WTC11 (cell line): ENCODE measurements around the gene RBP2. TPM values are rescaled to one million over a fixed set of nuclear protein-coding genes. Genes with fewer than 3 reads are reported as not detected.

Source experiments
- ATAC-seq: fragments of 200-7000 bp; cut with Tn5 transposase; 2 replicates; pipeline ENCODE4 v1.10.0; 2021; ENCODE audit warnings: mild to moderate bottlenecking, moderate library complexity
- CTCF ChIA-PET: fragments of 300-600 bp; sonication (Branson Sonifier 250); formaldehyde crosslinking; loops from one replicate; lab custom pipeline; 2021; ENCODE audit warnings: antibody characterized with exemption; lab: Charles Lee
- POLR2A ChIA-PET: fragments of 350-600 bp; sonication (Branson Sonifier 250); formaldehyde crosslinking; loops from one replicate; lab custom pipeline; 2021; ENCODE audit warnings: antibody characterized with exemption; lab: Charles Lee
- DNase-seq: peaks from one replicate; pipeline ENCODE4 v3.0.0; 2021; ENCODE audit warnings: low spot score
- H3K27ac Mint-ChIP-seq: 2 replicates; pipeline ENCODE4 v1.8.0; 2021; ENCODE audit warnings: mixed read lengths
- H3K27me3 Mint-ChIP-seq: 2 replicates; pipeline ENCODE4 v1.8.0; 2021; ENCODE audit warnings: low read depth, mild to moderate bottlenecking, moderate library complexity, mixed read lengths
- H3K36me3 Mint-ChIP-seq: 2 replicates; pipeline ENCODE4 v1.8.0; 2021; ENCODE audit warnings: mixed read lengths
- H3K4me1 Mint-ChIP-seq: 2 replicates; pipeline ENCODE4 v1.8.0; 2022; ENCODE audit warnings: mixed read lengths
- H3K4me3 Mint-ChIP-seq: 2 replicates; pipeline ENCODE4 v1.8.0; 2021; ENCODE audit warnings: mild to moderate bottlenecking, moderate library complexity, mixed read lengths
- H3K9me3 Mint-ChIP-seq: 2 replicates; pipeline ENCODE4 v1.8.0; 2021; ENCODE audit warnings: mixed read lengths
- CREB1 ChIP-seq: sonication (generic); formaldehyde crosslinking; IDR thresholded peaks from 2 replicates; pipeline ENCODE4 v1.8.0; 2023; ENCODE audit warnings: mild to moderate bottlenecking, missing genetic modification reagents
- EMX1 ChIP-seq: fragments of 250-450 bp; sonication (Bioruptor Pico); IDR thresholded peaks from 2 replicates; pipeline ENCODE4 v1.8.0; 2021; ENCODE audit warnings: mild to moderate bottlenecking
- ESRRA ChIP-seq: sonication (generic); formaldehyde crosslinking; IDR thresholded peaks from 2 replicates; pipeline ENCODE4 v1.8.1; 2022; ENCODE audit warnings: mild to moderate bottlenecking, missing genetic modification reagents, borderline replicate concordance
- FOXJ3 ChIP-seq: sonication (generic); formaldehyde crosslinking; IDR thresholded peaks from 2 replicates; pipeline ENCODE4 v1.9.0; 2021; ENCODE audit warnings: missing genetic modification reagents, mild to moderate bottlenecking, borderline replicate concordance
- GRHL2 ChIP-seq: fragments of 250-450 bp; sonication (Bioruptor Pico); IDR thresholded peaks from 2 replicates; pipeline ENCODE4 v1.8.0; 2022; ENCODE audit warnings: mild to moderate bottlenecking, moderate library complexity; ENCODE audit not compliant: insufficient replicate concordance, severe bottlenecking
- NFYB ChIP-seq: sonication (generic); formaldehyde crosslinking; conservative IDR thresholded peaks from 2 replicates; pipeline ENCODE4 v1.8.0; 2022; ENCODE audit warnings: low read depth, missing genetic modification reagents
- TEAD4 ChIP-seq: sonication (generic); formaldehyde crosslinking; IDR thresholded peaks from 2 replicates; pipeline ENCODE4 v1.8.0; 2022; ENCODE audit warnings: mild to moderate bottlenecking, missing genetic modification reagents
- ZNF138 ChIP-seq: sonication (generic); formaldehyde crosslinking; conservative IDR thresholded peaks from 2 replicates; pipeline ENCODE4 v1.8.1; 2022; ENCODE audit warnings: mild to moderate bottlenecking, moderate library complexity, missing genetic modification reagents
- ZNF317 ChIP-seq: sonication (generic); formaldehyde crosslinking; IDR thresholded peaks from 2 replicates; pipeline ENCODE4 v1.8.1; 2023; ENCODE audit warnings: low read depth, mild to moderate bottlenecking, moderate library complexity, missing genetic modification reagents, borderline replicate concordance
- ZNF671 ChIP-seq: fragments of 250-450 bp; sonication (Bioruptor Pico); IDR thresholded peaks from 2 replicates; pipeline ENCODE4 v1.8.0; 2021; ENCODE audit warnings: mild to moderate bottlenecking
- total RNA-seq: library from RNA; stranded (reverse); gene quantifications from 3 replicates; pipeline ENCODE4 v1.2.3, GENCODE V29; 2021
- TF ChIP-seq, protein P1 (sequence below): sonication (generic); formaldehyde crosslinking; IDR thresholded peaks from 2 replicates; pipeline ENCODE4 v1.8.1; 2022; ENCODE audit warnings: missing genetic modification reagents, borderline replicate concordance
- TF ChIP-seq, protein P2 (sequence below): fragments of 250-450 bp; sonication (Bioruptor Pico); IDR thresholded peaks from 2 replicates; pipeline ENCODE4 v1.9.0; 2021; ENCODE audit warnings: mild to moderate bottlenecking
- TF ChIP-seq, protein P3 (sequence below): sonication (generic); formaldehyde crosslinking; IDR thresholded peaks from 2 replicates; pipeline ENCODE4 v1.8.0; 2023; ENCODE audit warnings: missing genetic modification reagents
- TF ChIP-seq, protein P4 (sequence below): fragments of 250-450 bp; sonication (Bioruptor Pico); conservative IDR thresholded peaks from 2 replicates; pipeline ENCODE4 v1.9.0; 2021; ENCODE audit warnings: mild to moderate bottlenecking
- TF ChIP-seq, protein P5 (sequence below): sonication (generic); formaldehyde crosslinking; IDR thresholded peaks from 2 replicates; pipeline ENCODE4 v1.8.1; 2022; ENCODE audit warnings: low read depth, mild to moderate bottlenecking, moderate library complexity, missing genetic modification reagents, borderline replicate concordance
- TF ChIP-seq, protein P6 (sequence below): sonication (generic); formaldehyde crosslinking; IDR thresholded peaks from 2 replicates; pipeline ENCODE4 v1.8.1; 2022; ENCODE audit warnings: low read depth, missing genetic modification reagents, borderline replicate concordance

Gene RBP2
- total RNA-seq, 1 experiment from 2014 or later, result not detected

DNA sequence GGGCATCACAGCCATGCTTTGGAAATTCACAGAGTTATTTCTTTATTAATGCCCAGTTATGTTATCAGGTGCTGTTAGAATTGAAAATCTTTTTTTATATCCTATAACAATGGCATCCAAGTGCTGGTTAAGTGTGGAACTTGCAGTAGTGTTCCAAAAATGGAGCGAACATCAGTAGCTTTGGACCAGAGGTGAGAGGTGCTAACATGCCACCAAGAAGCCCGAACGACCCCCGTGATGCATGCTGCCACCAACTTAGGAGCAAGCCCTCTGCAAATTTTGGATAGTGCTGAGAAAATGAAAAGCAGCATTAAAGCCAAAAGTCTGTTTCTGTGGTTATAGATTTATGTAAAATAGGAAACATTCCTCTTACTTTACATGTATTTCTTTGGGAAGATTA lies 38.4 kb upstream of the RBP2 start (continued):
- TF ChIP-seq, protein P1, sequence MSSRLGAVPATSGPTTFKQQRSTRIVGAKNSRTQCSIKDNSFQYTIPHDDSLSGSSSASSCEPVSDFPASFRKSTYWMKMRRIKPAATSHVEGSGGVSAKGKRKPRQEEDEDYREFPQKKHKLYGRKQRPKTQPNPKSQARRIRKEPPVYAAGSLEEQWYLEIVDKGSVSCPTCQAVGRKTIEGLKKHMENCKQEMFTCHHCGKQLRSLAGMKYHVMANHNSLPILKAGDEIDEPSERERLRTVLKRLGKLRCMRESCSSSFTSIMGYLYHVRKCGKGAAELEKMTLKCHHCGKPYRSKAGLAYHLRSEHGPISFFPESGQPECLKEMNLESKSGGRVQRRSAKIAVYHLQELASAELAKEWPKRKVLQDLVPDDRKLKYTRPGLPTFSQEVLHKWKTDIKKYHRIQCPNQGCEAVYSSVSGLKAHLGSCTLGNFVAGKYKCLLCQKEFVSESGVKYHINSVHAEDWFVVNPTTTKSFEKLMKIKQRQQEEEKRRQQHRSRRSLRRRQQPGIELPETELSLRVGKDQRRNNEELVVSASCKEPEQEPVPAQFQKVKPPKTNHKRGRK (CRISPR knock-in tag), result no peak
- TF ChIP-seq ZNF138 (CRISPR knock-in tag) (no peak), EMX1 (no peak), CREB1 (CRISPR knock-in tag) (no peak)
- TF ChIP-seq, protein P2, sequence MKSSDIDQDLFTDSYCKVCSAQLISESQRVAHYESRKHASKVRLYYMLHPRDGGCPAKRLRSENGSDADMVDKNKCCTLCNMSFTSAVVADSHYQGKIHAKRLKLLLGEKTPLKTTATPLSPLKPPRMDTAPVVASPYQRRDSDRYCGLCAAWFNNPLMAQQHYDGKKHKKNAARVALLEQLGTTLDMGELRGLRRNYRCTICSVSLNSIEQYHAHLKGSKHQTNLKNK (CRISPR knock-in tag), result no peak

DNA sequence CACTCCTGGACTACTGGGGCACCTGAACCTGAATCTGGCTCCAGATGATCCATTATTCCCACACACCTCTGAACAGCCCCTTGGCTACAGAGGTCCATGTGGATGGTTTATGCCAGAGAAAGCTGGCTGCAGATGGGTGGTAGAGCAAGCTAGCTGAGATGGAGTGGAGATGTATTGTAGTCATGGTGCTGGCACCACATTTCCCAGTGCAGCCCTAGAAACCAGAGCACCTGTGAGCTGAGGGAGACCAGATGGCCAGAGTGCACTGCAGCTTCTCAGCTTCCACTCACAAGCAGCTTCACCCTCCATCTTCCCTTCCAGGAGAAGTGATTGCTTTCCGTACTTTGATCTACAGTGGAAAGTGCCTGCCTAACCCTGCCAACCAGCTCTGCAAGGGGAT lies 33.3 kb upstream of the RBP2 start:
- TF ChIP-seq, protein P3, sequence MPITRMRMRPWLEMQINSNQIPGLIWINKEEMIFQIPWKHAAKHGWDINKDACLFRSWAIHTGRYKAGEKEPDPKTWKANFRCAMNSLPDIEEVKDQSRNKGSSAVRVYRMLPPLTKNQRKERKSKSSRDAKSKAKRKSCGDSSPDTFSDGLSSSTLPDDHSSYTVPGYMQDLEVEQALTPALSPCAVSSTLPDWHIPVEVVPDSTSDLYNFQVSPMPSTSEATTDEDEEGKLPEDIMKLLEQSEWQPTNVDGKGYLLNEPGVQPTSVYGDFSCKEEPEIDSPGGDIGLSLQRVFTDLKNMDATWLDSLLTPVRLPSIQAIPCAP (CRISPR knock-in tag), result no peak
- TF ChIP-seq, protein P4, sequence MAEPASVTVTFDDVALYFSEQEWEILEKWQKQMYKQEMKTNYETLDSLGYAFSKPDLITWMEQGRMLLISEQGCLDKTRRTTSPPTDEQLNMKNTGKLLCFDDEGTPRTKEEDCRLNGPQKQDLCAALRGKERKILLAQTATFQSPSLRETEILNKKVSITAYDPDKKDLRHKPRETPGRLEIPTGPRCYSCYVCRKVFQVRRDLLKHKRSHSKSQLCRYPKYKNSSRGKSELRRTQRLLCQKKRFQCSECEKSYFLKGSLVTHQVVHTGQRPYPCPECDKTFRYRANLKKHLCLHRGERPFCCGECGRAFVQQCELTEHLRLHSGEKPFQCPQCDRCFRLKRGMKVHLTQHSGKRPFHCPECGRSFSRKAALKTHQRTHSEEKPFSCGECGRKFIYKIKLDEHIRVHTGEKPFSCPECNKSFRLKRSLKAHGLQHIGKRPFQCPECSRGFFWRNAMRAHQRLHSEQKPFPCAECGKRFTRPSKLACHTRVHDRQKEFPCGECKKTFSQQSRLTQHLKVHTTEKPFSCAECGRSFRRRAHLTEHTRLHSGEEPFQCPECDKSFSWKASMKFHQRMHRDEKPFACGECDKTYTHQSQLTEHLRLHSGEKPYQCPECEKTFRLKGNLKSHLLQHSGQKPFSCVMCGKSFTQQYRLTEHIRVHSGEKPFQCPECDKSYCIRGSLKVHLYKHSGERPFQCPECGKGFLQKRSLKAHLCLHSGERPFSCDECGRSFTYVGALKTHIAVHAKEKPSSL (CRISPR knock-in tag), result no peak
- TF ChIP-seq, protein P5, sequence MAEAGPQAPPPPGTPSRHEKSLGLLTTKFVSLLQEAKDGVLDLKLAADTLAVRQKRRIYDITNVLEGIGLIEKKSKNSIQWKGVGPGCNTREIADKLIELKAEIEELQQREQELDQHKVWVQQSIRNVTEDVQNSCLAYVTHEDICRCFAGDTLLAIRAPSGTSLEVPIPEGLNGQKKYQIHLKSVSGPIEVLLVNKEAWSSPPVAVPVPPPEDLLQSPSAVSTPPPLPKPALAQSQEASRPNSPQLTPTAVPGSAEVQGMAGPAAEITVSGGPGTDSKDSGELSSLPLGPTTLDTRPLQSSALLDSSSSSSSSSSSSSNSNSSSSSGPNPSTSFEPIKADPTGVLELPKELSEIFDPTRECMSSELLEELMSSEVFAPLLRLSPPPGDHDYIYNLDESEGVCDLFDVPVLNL (CRISPR knock-in tag), result no peak
- TF ChIP-seq GRHL2 (CRISPR knock-in tag), result no peak
- no peak for TF ChIP-seq TEAD4
- no peak for TF ChIP-seq ZNF317 (CRISPR knock-in tag)
- TF ChIP-seq, protein P6, sequence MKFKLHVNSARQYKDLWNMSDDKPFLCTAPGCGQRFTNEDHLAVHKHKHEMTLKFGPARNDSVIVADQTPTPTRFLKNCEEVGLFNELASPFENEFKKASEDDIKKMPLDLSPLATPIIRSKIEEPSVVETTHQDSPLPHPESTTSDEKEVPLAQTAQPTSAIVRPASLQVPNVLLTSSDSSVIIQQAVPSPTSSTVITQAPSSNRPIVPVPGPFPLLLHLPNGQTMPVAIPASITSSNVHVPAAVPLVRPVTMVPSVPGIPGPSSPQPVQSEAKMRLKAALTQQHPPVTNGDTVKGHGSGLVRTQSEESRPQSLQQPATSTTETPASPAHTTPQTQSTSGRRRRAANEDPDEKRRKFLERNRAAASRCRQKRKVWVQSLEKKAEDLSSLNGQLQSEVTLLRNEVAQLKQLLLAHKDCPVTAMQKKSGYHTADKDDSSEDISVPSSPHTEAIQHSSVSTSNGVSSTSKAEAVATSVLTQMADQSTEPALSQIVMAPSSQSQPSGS (CRISPR knock-in tag), result no peak
- TF ChIP-seq ZNF138 (CRISPR knock-in tag), result no peak
- TF ChIP-seq, protein P1 (CRISPR knock-in tag), result no peak
- no peak for TF ChIP-seq ZNF671
- TF ChIP-seq FOXJ3, result no peak
- TF ChIP-seq ESRRA, result no peak
- no peak for TF ChIP-seq NFYB (CRISPR knock-in tag)
- TF ChIP-seq, all 79 proteins: peak for 0
- no peaks in the 10 kb centered on the region for H3K27me3 Mint-ChIP-seq
- CTCF ChIA-PET, result no interaction called here
- ATAC-seq, result no peak
- H3K4me3 Mint-ChIP-seq, result no peak overlapping the region
- no peaks in the 10 kb centered on the region for H3K36me3 Mint-ChIP-seq
- no peaks in the 10 kb centered on the region for H3K4me1 Mint-ChIP-seq
- DNase-seq, result no peak
- no peak overlapping the region for H3K27ac Mint-ChIP-seq
- POLR2A ChIA-PET, result no interaction called here
- no peaks in the 10 kb centered on the region for H3K9me3 Mint-ChIP-seq
